HG03196 (cell line): ENCODE measurements around the gene GRAMD4.

Experiments used
- ATAC-seq: cut with Tn5 transposase; IDR thresholded peaks from one replicate; pipeline ENCODE4 v1.9.1; 2021; ENCODE audit not compliant: unreplicated experiment

GRAMD4 gene

DNA sequence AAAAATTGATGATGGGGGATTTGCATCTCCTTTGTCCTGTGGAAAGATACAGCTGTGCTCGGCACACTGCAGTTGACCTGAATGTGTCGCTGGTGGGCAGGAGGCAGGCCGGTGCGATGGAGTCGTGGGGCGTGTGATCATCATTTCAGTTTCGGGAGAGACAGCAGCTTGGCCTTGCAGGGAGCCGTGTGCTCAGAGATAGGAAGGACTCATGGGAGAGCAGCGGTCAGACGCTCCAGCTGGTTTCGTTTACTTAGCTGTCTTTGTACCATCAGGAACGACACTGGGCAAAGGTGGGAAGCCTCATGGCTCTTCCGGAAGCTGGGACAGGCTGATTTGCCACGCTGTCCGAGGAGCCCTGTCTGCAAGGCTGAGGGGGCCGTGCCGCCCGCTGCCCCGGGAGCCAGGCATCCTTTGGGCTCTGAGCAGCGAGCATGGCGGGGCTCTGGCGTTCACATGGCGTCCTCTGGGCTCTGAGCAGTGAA is 32.7 kb downstream of the GRAMD4 start:
- no peak for ATAC-seq

GRCh38 chr22:46653596-46653995 is 33.4 kb downstream of the GRAMD4 start:
- ATAC-seq, result no peak

DNA sequence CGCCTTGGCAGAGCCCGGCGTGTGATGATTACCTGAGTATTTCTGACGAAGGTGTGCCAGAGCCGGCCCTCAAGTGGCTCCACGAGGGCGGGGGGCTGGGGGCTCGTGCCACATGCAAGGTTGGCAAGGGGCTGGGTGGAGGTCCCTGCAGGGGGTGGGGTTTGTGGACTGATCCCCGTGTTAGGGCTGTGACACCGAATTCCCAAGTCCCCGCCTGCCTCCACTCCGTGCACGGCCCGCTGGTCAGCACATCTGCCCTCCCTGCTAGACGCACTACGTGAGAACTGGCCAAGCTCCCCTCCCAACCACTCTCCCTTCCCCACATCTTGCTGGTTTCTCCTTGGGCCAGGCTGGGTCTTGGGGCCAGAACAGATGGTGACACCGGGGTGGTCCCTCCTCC is 34.2 kb downstream of the GRAMD4 start:
- no peak for ATAC-seq

- no peak for ATAC-seq
Measured at GRCh38 chr22:46654927-46655595, 34.9 kb downstream of the GRAMD4 start.

DNA sequence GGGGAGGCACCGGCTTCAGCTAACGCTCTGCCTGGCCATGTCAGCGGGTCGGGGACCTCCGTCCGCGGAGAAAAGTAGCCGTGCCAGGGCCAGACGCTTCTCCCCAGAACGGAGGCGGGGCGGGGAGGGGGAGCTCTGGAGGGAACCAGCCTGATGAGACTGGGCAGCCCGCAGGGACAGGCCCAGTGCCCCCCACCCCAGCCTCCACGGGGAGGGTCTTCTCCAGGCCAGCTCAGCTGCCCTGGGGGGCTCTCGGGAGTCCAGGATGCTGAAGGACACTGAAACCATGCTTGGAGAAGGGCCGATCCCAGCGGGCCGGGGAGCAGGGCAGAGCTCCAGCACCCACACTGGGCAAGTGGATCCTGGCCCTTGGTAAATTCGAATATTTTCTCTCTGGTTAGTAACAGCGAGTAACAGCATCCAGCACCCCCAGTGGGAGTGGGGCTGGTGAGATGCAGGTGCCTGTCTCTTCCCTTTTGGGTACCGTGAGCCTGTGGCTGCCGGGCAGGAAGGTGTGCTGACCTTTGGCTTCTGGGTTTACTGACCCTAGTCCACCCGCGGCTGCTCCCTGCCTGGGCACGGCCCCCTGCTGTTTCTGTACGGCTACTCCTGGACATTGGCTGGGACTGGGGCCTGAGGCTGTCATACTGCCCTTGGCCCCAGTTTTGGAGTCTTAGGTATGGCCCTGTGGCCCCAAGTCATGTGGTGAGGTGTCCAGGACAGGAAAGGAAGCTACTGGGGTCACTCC is 35.8 kb downstream of the GRAMD4 start:
- no peak for ATAC-seq

DNA sequence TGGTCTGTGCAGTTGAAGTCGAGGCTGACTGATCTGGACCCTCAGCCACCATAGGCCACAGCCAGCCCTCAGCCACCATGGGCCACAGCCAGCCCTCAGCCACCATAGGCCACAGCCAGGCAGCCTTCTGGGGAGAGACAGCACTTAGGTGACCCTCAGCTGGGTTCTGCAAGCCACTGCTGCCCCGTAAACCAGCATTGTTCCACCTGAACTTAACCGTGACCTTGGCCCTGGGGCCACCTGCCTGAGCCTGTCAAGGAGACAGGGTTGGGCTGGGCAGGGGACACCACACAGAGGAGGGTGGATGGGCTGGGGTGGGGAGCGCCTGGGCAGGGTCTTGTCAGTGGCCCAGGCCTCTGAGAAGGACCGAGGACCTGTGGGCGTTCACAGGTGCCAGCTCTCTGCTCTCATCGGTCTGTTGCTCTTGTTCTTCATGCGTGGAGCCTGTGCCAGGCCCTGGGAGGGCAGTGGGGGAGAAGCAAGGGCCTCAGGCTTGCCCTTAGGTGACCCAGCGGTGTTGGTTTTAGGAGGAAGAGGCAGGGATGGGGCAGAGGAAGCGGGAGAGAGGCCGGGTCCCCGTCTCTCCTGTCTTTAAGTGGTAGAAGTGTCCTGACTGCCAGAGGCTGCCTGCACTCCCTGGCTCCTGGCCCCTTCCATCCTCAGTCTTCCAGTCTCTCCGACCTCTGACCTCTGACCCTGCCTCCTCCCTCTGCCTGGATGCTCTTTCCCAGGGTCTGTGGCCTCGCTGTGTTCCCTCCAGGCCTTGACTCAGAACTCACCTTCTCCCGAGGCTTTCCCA is 36.9 kb downstream of the GRAMD4 start:
- ATAC-seq, result no peak

GRCh38 chr22:46657655-46657953 is 37.4 kb downstream of the GRAMD4 start:
- no peak for ATAC-seq

DNA sequence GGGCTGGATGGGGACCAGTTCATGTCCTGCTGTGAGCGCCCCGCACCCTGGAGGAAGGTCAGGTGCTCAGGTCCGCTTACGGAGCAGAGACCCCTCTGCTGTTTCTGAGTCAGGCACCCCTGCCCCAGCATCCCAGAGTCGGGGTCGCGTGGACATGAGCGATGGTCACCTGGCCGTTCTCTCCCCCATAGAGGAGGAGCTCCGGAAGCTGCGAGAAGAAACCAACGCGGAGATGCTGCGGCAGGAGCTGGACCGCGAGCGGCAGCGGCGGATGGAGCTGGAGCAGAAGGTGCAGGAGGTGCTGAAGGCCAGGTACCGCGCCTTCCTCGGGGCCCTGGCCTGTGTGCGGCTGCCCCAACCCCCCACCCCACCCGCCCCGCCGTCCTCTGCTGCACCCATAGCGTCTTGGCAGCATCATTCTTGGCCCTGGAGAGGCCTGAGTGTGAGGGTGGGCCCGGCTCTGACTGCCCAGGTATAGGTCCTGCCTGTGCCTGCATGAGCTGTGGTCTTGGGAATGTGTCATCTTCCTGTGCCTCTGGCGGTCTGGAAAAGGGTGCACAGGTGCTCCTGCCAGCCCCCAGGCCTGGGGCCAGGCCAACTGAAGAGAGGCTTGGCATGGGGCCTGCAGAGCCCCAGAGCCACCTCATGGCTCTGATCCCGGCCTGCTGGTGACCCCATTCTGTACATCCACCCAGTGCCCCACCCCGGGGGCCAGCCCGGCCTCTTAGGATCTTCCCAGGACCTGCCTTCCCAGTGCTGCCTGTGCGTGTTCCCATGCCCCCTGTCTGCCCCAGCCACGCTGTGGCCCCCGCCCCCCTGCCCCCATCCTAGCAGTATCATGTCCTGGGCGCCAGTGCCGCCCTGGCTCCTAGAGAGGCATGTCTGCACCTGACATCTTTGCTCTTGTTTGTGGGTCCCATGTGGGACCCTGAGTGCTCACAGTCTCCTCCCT is 38.1 kb downstream of the GRAMD4 start:
- no peak for ATAC-seq

DNA sequence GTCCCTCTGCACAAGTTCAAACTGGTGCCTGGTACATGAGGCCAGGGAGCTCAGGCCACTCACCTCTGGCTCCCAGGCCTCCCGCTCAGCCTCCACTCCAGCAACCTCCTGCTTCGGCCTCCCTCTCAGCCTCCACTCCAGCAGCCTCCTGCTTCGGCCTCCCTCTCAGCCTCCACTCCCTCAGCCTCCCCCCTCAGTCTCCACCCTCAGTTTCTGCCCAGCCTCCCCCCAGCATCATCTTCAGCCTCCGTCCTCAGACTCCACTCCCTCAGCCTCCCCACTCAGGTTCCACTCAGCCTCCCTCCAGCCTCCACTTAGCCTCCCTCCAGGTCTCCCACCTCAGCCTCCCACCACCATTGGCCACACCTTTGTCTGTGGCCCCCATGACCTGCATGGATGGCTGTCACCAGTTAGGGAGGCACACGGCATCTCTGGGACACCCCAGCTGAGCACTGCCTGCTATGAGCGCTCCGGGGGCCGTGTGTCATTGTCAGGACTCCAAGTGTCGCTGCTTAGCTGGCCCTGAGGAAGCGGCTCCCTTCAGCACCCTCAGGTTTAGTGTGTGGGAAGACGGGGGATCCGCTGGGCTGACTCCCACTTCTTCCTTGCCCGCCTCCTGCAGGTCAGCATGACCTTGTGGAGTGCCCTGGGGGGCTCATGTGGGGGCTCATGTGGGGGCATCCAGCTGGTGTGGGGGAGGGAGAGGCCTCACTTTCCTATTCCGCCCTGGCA is 39.0 kb downstream of the GRAMD4 start:
- no peak for ATAC-seq

DNA sequence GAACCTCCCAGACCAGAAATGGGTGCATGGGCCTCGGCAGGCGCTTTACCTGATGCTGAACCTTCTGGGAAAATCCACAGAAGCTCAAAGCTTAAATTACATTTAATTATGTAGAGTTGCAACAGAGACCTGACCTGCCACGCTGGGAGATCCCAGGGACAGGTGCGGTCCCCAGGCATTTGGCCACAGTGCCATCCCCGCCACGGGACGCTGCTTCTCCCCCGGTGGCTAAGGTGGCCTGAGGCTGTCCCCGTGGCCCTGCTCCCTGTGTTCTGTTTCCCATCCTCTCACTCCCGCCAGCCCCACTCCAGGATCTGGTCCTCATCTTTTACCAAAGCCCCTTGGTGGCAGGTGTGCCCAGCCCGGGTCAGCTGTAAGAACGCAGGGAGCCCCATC is 39.6 kb downstream of the GRAMD4 start:
- no peak for ATAC-seq

GRCh38 chr22:46660604-46661201 is 40.5 kb downstream of the GRAMD4 start:
- ATAC-seq, result no peak

DNA sequence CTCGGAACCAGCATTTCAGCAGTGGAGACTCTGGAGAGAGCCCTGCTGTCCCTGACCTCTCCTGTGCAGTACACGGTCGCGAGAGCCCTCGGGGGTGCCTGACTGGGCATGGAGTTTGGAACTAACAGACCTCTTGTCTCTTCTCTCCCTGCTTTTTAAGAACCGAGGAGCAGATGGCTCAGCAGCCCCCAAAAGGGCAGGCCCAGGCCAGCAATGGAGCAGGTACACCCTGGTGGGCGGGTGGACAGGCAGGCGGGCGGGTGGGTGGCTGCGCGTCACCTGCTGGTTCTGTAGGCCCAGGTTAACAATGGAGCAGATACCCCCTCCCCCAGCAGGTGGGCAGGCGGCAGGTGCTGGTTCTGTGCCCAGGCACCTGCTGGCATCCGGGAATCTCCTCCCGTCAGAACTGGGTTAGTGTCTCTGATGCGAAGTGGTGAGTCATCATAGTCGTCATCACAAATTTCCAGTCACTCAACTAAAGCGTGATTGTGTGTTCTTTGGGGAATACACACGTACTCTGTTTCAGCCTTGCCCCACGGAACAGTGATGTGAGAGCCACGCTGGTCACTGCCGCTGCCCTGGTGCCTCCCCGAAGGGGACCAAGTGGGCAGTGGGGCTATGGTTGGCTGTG is 41.1 kb downstream of the GRAMD4 start:
- no peak for ATAC-seq

GRCh38 chr22:46662226-46662625 is 42.0 kb downstream of the GRAMD4 start:
- no peak for ATAC-seq

GRCh38 chr22:46663001-46663400 is 42.8 kb downstream of the GRAMD4 start:
- no peak for ATAC-seq

- no peak for ATAC-seq
Measured at GRCh38 chr22:46663436-46664100, 43.4 kb downstream of the GRAMD4 start.

- ATAC-seq, result no peak
Measured at GRCh38 chr22:46664301-46664855, 44.2 kb downstream of the GRAMD4 start.

DNA sequence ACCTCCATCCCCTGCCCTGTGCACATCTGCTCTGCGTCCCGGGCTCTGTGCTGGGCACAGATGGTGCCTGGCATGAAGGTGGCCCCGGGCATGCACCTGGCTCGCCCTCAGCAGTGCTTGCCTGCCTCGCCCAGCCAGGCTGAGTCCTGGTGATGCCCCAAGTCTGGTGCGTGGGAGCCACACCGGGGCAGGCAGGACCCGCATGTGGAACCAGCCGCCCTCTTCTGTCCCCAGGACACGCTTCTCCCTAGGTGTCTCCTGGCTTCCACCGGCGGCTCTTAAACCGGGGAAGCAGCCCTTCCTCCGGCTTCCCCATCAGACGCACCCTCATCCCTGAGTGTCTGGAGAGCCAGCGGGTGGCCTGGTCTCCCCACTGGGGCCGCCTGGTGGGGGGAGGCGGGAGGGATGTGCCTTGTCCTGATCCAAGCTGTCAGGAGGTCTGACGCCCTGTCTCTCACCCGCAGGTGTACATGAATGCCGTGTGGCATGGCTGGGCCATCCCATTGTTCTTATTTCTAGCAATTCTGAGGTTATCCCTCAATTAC is 45.0 kb downstream of the GRAMD4 start:
- no peak for ATAC-seq

DNA sequence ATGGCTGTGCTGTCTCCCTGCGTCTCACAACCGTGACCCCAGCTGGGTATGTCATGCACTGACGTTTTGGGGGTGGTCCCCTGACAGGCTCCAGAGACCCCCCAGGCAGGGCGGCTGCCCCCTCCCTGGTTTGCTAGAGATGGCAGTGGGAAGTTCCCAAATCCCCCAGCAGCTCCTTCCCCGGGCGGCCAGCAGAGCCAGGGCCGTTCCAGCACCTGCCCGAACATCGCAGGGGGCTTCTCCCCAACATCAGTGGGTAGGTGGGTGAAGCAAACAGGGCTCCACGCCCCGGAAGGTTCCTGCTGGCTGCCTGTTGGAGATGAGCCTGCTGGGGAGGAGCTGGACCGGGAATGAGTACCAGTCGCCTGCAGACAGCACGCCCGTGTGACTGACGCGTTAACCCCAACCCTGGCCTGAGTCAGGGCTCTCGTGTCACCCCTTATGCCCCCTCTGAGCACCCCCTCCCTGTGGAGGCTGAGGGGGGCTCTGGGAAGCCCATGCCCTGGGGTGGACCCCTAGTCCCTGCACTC is 45.6 kb downstream of the GRAMD4 start:
- ATAC-seq, result no peak
